H7 (cell line): ENCODE data around the gene DLL3. TPM values are rescaled to one million over a fixed set of nuclear protein-coding genes. Genes with fewer than 3 reads are reported as not detected.

ENCODE experiments used
- DNase-seq: peaks from one replicate; pipeline ENCODE4 v3.0.0; 2012
- H3K27me3 ChIP-seq: 2 replicates; pipeline ENCODE4 v1.6.0; 2011; ENCODE audit warnings: mild to moderate bottlenecking, low read length; ENCODE audit not compliant: control insufficient read depth, insufficient read depth
- H3K36me3 ChIP-seq: replicated peaks from 2 replicates; pipeline ENCODE4 v1.5.1; 2011; ENCODE audit warnings: low read length; ENCODE audit not compliant: control insufficient read depth, insufficient read depth
- H3K4me3 ChIP-seq: 2 replicates; pipeline ENCODE4 v1.5.1; 2011; ENCODE audit warnings: low read depth, mild to moderate bottlenecking, control low read depth, low read length, moderate library complexity; ENCODE audit not compliant: insufficient read depth
- total RNA-seq: library from RNA; depleted of rRNA; stranded (reverse); fragments of >200 nt; shearing (Covaris generic); gene quantifications from 2 replicates; pipeline ENCODE4 v1.2.3, GENCODE V29; 2014; rRNA removed

Gene DLL3
- total RNA-seq, 1 experiment from 2014 or later: 2.6 TPM

- Histone ChIP-seq H3K36me3 (no peaks in the 10 kb centered on the region), H3K4me3 (no peak overlapping the region), H3K27me3 (no peaks in the 10 kb centered on the region)
- DNase-seq: no peak
These were observed 45.6 kb downstream of the DLL3 start for GRCh38 chr19:39544226-39544903.

GRCh38 chr19:39544911-39545310 is 46.2 kb downstream of the DLL3 start:
- Histone ChIP-seq H3K27me3 (no peaks in the 10 kb centered on the region), H3K4me3 (no peak overlapping the region), H3K36me3 (no peaks in the 10 kb centered on the region)
- no peak for DNase-seq

GRCh38 chr19:39546599-39546998 is 47.9 kb downstream of the DLL3 start:
- Histone ChIP-seq H3K4me3 (no peak overlapping the region), H3K36me3 (no peaks in the 10 kb centered on the region), H3K27me3 (no peaks in the 10 kb centered on the region)
- DNase-seq: no peak

GRCh38 chr19:39550197-39550596 is 51.5 kb downstream of the DLL3 start:
- Histone ChIP-seq H3K27me3 (no peaks in the 10 kb centered on the region; the same call in 1 of the 2 replicates), H3K4me3 (no peak overlapping the region), H3K36me3 (no peaks in the 10 kb centered on the region)
- no peak for DNase-seq

GRCh38 chr19:39553082-39553652 is 54.4 kb downstream of the DLL3 start:
- DNase-seq: no peak
- H3K27me3 ChIP-seq: no peaks in the 10 kb centered on the region; the same call in 1 of the 2 replicates
- H3K36me3 ChIP-seq: no peaks in the 10 kb centered on the region

GRCh38 chr19:39554701-39555311 is 56.1 kb downstream of the DLL3 start:
- Histone ChIP-seq H3K27me3 (no peaks in the 10 kb centered on the region; the same call in 1 of the 2 replicates), H3K36me3 (no peaks in the 10 kb centered on the region), H3K4me3 (no peak overlapping the region)
- DNase-seq: no peak

More at GRCh38 chr19:39553082-39553652, 54.4 kb downstream of the DLL3 start:
- no peak overlapping the region for H3K4me3 ChIP-seq

- Histone ChIP-seq H3K27me3 (no peaks in the 10 kb centered on the region; the same call in 1 of the 2 replicates), H3K36me3 (no peaks in the 10 kb centered on the region), H3K4me3 (no peak overlapping the region)
- no peak for DNase-seq
These were observed 57.1 kb downstream of the DLL3 start for GRCh38 chr19:39555883-39556282.

Other genes with a start within 250 kb of the DLL3 start
- gene IFNL2, start 230.6 kb upstream of the DLL3 start, total RNA-seq: not detected in 2 replicates
- gene IFNL1, start 202.5 kb upstream of the DLL3 start, total RNA-seq: not detected in 2 replicates
- gene LRFN1, start 178.1 kb upstream of the DLL3 start, total RNA-seq: 1.9 and 2.4 TPM in 2 replicates
- 0.63 TPM in 1 of 2 replicates, not detected in the other for gene GMFG, start 162.9 kb upstream of the DLL3 start, total RNA-seq
- 113 and 122 TPM in 2 replicates for gene SAMD4B, start 156.5 kb upstream of the DLL3 start, total RNA-seq
- gene PAF1, start 107.8 kb upstream of the DLL3 start, total RNA-seq: 20.7 and 21.6 TPM in 2 replicates
- 38.2 and 41.6 TPM in 2 replicates for gene MED29, start 107.6 kb upstream of the DLL3 start, total RNA-seq
- 2.2 and 6.4 TPM in 2 replicates for gene ZFP36, start 92.1 kb upstream of the DLL3 start, total RNA-seq
- gene PLEKHG2, start 86.3 kb upstream of the DLL3 start, total RNA-seq: 34.2 and 90.9 TPM in 2 replicates
- gene RPS16, start 63.0 kb upstream of the DLL3 start, total RNA-seq: 42.4 and 55.8 TPM in 2 replicates
- gene SUPT5H, start 53.4 kb upstream of the DLL3 start, total RNA-seq: 82.1 and 86.8 TPM in 2 replicates
- 134 and 161 TPM in 2 replicates for gene TIMM50, start 18.1 kb upstream of the DLL3 start, total RNA-seq
- 3.1 and 4.4 TPM in 2 replicates for gene SELENOV, start 16.2 kb downstream of the DLL3 start, total RNA-seq
- 2.4 and 4.0 TPM in 2 replicates for gene EID2B, start 33.9 kb downstream of the DLL3 start, total RNA-seq
- 14.9 and 18.4 TPM in 2 replicates for gene EID2, start 41.2 kb downstream of the DLL3 start, total RNA-seq
- not detected in 2 replicates for gene LGALS13, start 103.6 kb downstream of the DLL3 start, total RNA-seq
- not detected in 2 replicates for gene LGALS16, start 157.0 kb downstream of the DLL3 start, total RNA-seq
- gene LGALS14, start 205.5 kb downstream of the DLL3 start, total RNA-seq: not detected in 2 replicates
- gene CLC, start 239.1 kb downstream of the DLL3 start, total RNA-seq: not detected in 2 replicates